ENCODE measurements around the gene CARD18.

- TF ChIP-seq RAD21 (CRISPR knock-in tag; IDR thresholded peaks at IDR 0.05) (no peak), ZNF382 (CRISPR knock-in tag; IDR thresholded peaks at IDR 0.05; ENCODE audit: borderline replicate concordance) (no peak), KDM1A (CRISPR knock-in tag; IDR thresholded peaks at IDR 0.05) (no peak), AGO2 (optimal IDR thresholded peaks at IDR 0.05; ENCODE audit: low read depth, low read length) (no peak), ZFX (CRISPR knock-in tag; IDR thresholded peaks at IDR 0.05; ENCODE audit: low read depth) (no peak), ZSCAN5A (CRISPR knock-in tag; IDR thresholded peaks at IDR 0.05; ENCODE audit: borderline replicate concordance) (no peak), ZBTB34 (CRISPR knock-in tag; IDR thresholded peaks at IDR 0.05) (no peak), CTCF (CRISPR knock-in tag; IDR thresholded peaks at IDR 0.05) (no peak), ZNF777 (CRISPR knock-in tag; IDR thresholded peaks at IDR 0.05) (no peak), ZNF496 (CRISPR knock-in tag; IDR thresholded peaks at IDR 0.05; ENCODE audit: insufficient replicate concordance) (no peak), ZFP37 (CRISPR knock-in tag; IDR thresholded peaks at IDR 0.05; ENCODE audit: borderline replicate concordance) (no peak)
Measured at GRCh38 chr11:105100206-105100605, 39.4 kb downstream of the CARD18 start.

Measured in HepG2 (cell line).